Activated T-cell treated with anti-CD3 and anti-CD28 coated beads for 24 hours (primary cell): ENCODE measurements around the gene TMEM33.
A peak's percentile ranks its signal among the peaks of the same experiment; 100 is the strongest.
"Not testable (repeated sequence)": the region's sequence is repeated elsewhere in the genome, so short reads cannot be mapped to it uniquely, and the experiment has no call there.

Source experiments
- DNase-seq: peaks from one replicate; pipeline ENCODE4 v3.0.0-alpha.2; 2020; ENCODE audit warnings: low read depth

Gene TMEM33

DNA sequence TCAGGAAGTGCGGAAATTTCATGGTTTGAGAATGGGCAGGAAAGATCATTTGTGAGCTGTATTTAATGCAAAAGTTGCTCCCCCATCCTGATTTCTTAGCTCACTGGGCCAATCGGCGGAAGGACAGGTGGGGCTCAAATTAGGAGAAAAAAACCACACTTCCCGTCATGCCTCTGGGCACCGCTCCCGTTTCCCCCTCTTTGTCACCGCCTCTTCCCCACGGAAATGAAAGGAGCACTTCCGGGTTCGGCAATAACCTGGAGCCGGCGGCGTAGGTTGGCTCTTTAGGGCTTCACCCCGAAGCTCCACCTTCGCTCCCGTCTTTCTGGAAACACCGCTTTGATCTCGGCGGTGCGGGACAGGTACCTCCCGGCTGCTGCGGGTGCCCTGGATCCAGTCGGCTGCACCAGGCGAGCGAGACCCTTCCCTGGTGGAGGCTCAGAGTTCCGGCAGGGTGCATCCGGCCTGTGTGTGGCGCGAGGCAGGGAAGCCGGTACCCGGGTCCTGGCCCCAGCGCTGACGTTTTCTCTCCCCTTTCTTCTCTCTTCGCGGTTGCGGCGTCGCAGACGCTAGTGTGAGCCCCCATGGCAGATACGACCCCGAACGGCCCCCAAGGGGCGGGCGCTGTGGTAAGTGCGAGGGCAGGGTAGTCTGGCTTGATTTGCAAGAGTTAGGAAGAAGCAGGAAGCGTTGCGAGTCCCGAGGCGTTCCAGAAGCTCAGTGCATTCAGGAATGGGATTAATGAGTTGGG lies at the start of gene TMEM33:
TMEM33 (plus strand) TSS at position 529 of the 751 bp plus-strand sequence; CDS start at position 585, 56 bp downstream.
- peak; percentile 78 for DNase-seq

- no peak for DNase-seq
Observed at GRCh38 chr4:41885456-41885855, 49.8 kb upstream of the TMEM33 start.

DNA sequence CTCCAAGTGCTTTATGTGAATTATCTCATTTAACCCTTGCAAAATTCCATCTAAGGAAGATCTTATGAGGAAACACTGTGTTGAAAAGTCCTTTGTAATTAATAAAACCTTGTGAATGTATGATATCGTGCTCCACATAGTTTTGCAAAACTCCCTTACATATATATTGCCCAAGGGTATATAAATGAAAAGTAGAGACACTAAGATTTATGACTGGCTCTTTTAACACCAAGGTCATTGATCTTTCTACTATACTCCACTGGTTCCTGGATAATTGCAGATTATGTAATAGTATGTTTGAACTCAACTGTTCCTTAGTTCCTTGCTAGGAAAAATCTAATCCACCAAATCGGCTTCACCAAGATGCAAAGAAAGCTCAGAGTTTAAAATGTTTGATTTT lies 48.0 kb upstream of the TMEM33 start:
- no peak for DNase-seq

GRCh38 chr4:41887821-41888686 lies 47.2 kb upstream of the TMEM33 start:
- peak; percentile 30 for DNase-seq

- no peak for DNase-seq
Observed at GRCh38 chr4:41888687-41889074, 46.5 kb upstream of the TMEM33 start.

- no peak for DNase-seq
Observed at GRCh38 chr4:41889317-41889716, 45.9 kb upstream of the TMEM33 start.

GRCh38 chr4:41890085-41890484 lies 45.1 kb upstream of the TMEM33 start:
- no peak for DNase-seq

GRCh38 chr4:41896648-41897047 lies 38.6 kb upstream of the TMEM33 start:
- no peak for DNase-seq

- DNase-seq: no peak
Observed at GRCh38 chr4:41897698-41898097, 37.5 kb upstream of the TMEM33 start.

DNA sequence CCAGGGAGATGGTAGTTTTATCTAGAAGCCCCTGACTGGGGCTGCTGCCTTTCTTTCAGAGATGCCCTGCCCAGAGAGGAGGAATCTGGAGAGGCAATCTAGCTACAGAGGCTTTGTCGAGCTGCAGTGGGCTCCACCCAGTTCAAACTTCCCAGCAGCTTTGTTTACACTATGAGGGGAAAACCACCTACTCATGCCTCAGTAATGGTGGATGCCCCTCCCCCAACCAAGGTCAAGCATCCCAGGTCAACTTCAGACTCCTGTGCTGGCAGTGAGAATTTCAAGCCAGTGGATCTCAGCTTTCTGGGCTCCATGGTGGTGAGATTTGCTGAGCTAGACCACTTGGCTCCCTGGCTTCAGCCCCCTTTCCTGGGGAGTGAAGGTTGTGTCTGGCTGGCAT lies 26.1 kb upstream of the TMEM33 start:
- not testable (repeated sequence) for DNase-seq

GRCh38 chr4:41912546-41912945 lies 22.7 kb upstream of the TMEM33 start:
- DNase-seq: no peak

DNA sequence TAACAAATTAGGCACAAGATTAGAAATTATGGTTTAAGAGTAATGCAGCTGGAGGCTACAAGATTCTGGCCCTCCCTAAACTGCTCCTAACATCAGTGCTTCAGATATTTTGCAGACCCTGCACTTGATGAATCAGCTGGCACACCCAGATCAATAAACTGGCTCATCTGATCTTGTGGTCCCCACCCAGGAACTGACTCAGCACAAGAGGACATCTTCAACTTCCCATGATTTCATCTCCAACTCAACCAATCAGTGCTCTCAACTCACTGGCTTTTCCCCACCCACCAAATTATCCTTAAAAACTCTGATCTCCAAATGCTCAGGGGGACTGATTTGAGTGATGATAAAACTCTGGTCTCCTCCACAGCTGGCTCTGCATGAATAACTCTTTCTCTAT lies 21.7 kb upstream of the TMEM33 start:
- DNase-seq: no peak

GRCh38 chr4:41918278-41918677 lies 17.0 kb upstream of the TMEM33 start:
- no peak for DNase-seq

DNA sequence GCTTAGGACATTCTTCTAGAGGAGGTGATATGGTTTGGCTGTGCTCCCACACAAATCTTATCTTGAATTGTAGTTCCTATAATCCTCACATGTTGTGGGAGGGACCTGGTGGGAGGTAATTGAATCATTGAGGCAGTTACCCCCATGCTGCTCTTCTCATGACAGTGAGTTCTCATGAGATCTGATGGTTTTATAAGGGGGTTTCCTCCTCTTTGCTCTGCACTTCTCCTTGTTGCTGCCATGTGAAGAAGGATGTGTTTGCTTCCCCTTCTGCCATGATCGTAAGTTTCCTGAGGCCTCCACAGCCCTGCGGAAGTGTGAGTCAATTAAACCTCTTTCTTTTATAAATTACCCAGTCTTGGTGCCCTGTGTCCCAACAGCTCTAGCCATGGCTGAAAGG lies 14.8 kb upstream of the TMEM33 start:
- DNase-seq: not testable (repeated sequence)

DNA sequence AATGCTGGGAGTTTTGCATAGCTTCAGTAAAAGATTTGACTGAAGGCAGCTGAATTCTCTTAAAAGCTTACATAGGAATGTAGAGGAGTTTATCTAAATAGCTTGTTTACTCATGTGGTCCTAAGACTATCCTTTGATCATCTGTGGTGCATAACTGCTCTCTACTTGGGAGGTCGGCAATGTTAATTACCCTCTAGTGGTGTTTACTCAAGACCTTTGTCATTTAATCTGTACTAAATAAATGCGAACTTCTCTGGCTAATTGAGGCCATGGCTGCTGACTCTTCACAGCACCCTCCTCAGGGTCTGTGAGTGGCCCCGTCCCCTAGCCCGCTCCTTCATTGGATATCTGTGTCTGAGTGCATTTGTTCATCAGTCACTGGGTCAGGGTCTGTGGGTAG lies 13.8 kb upstream of the TMEM33 start:
- no peak for DNase-seq

GRCh38 chr4:41927796-41928499 lies 7.3 kb upstream of the TMEM33 start:
- no peak for DNase-seq

- DNase-seq: no peak
Observed at GRCh38 chr4:41930139-41930831, 4.9 kb upstream of the TMEM33 start.

- DNase-seq: no peak
Observed at GRCh38 chr4:41932988-41933387, 2.2 kb upstream of the TMEM33 start.

DNA sequence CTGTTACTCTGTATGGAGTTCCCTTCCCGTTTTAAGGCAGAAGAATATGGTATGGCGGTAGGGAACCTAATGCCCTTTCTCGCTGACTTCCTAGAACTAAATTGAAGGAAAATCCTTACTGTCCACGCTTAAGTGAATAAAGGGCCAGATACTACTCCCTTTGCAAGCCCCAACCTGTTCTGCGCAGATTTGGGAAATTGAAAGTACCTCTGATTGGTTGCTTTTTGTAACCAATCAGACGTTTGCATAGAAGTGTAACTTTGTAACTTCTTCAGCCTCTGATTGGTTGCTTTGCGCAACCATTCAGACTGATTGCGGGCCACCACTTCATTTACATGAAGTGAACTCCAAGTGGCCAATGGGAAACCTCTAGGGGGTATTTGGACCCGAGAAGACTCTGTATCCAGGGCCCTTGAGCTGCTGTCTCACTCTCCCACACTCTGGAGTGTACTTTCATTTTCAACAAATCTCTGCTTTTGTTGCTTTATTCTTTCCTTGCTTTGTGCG lies 1.2 kb upstream of the TMEM33 start:
- DNase-seq: no peak

DNA sequence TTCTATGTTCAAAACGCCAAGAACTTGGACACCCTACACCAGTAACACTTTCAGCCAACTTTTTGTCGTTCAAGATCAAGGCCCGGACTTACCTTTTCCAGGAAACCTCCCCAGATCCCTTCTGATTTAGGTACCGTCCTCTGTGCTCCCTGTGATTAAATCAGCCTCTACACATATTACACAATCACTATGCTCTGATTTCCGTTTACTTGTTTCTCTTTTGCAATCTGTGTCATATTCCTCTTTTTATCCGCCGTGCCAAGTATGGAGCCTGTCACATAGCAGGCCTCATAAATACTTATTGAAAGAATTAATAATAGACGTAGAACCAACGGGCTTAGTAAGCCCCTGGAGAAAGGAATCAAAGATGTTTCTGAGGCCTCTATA lies 722 bp upstream of the TMEM33 start:
- no peak for DNase-seq

GRCh38 chr4:41935652-41936021 lies 408 bp downstream of the TMEM33 start:
- peak; percentile 18 for DNase-seq
